ENCODE measurements around the gene ZNF674.
A peak's percentile ranks its signal among the peaks of the same experiment; 100 is the strongest.

The ZNF674 gene

GRCh38 chrX:46545111-46546005 is at the start of gene ZNF674:
Gene ZNF674, minus strand, starts transcription at chrX:46545421. Its CDS starts 3,334 bp downstream, at chrX:46542087.
- DNase-seq, result peak; percentile 94

GRCh38 chrX:46589977-46590723 is 44.9 kb upstream of the ZNF674 start:
- no peak for DNase-seq

- peak; percentile 50 for DNase-seq
Observed at GRCh38 chrX:46588263-46588662, 43.0 kb upstream of the ZNF674 start.

GRCh38 chrX:46587753-46588171 is 42.5 kb upstream of the ZNF674 start:
- DNase-seq, result no peak

- no peak for DNase-seq
Observed at GRCh38 chrX:46587158-46587557, 41.9 kb upstream of the ZNF674 start.

- no peak for DNase-seq
Observed at GRCh38 chrX:46584736-46585135, 39.5 kb upstream of the ZNF674 start.

GRCh38 chrX:46582966-46583365 is 37.7 kb upstream of the ZNF674 start:
- DNase-seq, result no peak

GRCh38 chrX:46582325-46582724 is 37.1 kb upstream of the ZNF674 start:
- DNase-seq, result no peak

GRCh38 chrX:46580613-46581012 is 35.4 kb upstream of the ZNF674 start:
- no peak for DNase-seq

GRCh38 chrX:46579250-46579649 is 34.0 kb upstream of the ZNF674 start:
- no peak for DNase-seq

- no peak for DNase-seq
Observed at GRCh38 chrX:46577221-46578005, 32.2 kb upstream of the ZNF674 start.

GRCh38 chrX:46576458-46576857 is 31.2 kb upstream of the ZNF674 start:
- DNase-seq, result no peak

- DNase-seq, result peak; percentile 13
Observed at GRCh38 chrX:46575991-46576392, 30.8 kb upstream of the ZNF674 start.

GRCh38 chrX:46575586-46575985 is 30.4 kb upstream of the ZNF674 start:
- no peak for DNase-seq

GRCh38 chrX:46574774-46575381 is 29.7 kb upstream of the ZNF674 start:
- DNase-seq, result peak; percentile 44

GRCh38 chrX:46573892-46574773 is 28.9 kb upstream of the ZNF674 start:
- peak; percentile 81 for DNase-seq

- peak; percentile 68 for DNase-seq
Observed at GRCh38 chrX:46573331-46573891, 28.2 kb upstream of the ZNF674 start, which contains the start of gene CHST7. Gene CHST7, plus strand, starts transcription at chrX:46573765. Its CDS starts 167 bp downstream, at chrX:46573932.

GRCh38 chrX:46572340-46572936 is 27.2 kb upstream of the ZNF674 start:
- peak; percentile 46 for DNase-seq

- DNase-seq, result no peak
Observed at GRCh38 chrX:46571423-46572339, 26.5 kb upstream of the ZNF674 start.

GRCh38 chrX:46569621-46570020 is 24.4 kb upstream of the ZNF674 start:
- DNase-seq, result no peak
